HFFc6 (cell line): ENCODE results near the gene UBE2F. TPM values are rescaled to one million over a fixed set of nuclear protein-coding genes. Genes with fewer than 3 reads are reported as not detected.
"Not testable (repeated sequence)": the region's sequence is repeated elsewhere in the genome, so short reads cannot be mapped to it uniquely, and the experiment has no call there.

Experiments used
- DNase-seq: peaks from one replicate; pipeline ENCODE4 v3.0.0-alpha.2; 2018
- H3K27ac Mint-ChIP-seq: 2 replicates; pipeline ENCODE4 v1.8.0; 2020; ENCODE audit warnings: mild to moderate bottlenecking, mixed read lengths
- H3K27me3 Mint-ChIP-seq: 2 replicates; pipeline ENCODE4 v1.8.0; 2021; ENCODE audit warnings: mild to moderate bottlenecking, moderate library complexity, mixed read lengths; ENCODE audit not compliant: insufficient read depth
- H3K36me3 Mint-ChIP-seq: 2 replicates; pipeline ENCODE4 v1.8.0; 2021; ENCODE audit warnings: low read depth, mixed read lengths
- H3K4me1 Mint-ChIP-seq: 2 replicates; pipeline ENCODE4 v1.8.0; 2020; ENCODE audit warnings: low read depth, mixed read lengths
- H3K4me3 Mint-ChIP-seq: 2 replicates; pipeline ENCODE4 v1.8.0; 2020; ENCODE audit warnings: mild to moderate bottlenecking, moderate library complexity, mixed read lengths
- H3K9me3 Mint-ChIP-seq: 2 replicates; pipeline ENCODE4 v1.8.0; 2020; ENCODE audit warnings: mild to moderate bottlenecking, mixed read lengths
- CTCF ChIP-seq: fragments of 200-600 bp; sonication (generic); IDR thresholded peaks from 2 replicates; pipeline ENCODE4 v1.5.0; 2021; ENCODE audit warnings: antibody characterized with exemption, mild to moderate bottlenecking
- total RNA-seq, 6 experiments: library from RNA; stranded (reverse); fragmentation: NEBNext Ultra II Directional; extraction: Animal tissue kit (Norgen Biotek cat#: 25700); gene quantifications; 2 replicates in 1 of 6; 3 replicates in 5 of 6; pipeline ENCODE4 v1.2.3, GENCODE V29; 2021

The UBE2F gene
- total RNA-seq, 6 experiments from 2014 or later, result 48.7 to 54.1 (median 51.5) TPM

DNA sequence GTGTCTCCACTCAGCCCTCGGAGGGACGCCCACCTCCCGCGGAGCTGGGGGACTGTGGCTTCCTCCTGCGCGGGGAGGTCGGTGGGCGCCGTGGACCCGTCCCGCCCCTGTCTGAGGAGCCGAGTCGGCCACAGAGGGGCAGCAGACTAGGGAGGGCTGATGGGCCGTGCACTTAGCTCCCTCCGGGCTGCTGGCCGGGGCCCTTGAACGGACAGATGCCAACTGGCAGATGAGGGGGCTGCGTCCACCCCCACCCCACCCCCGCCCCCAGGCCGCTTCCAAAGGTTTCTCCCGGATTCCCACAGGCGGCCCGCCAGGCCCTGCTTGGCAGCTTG lies 10.4 kb upstream of the UBE2F start:
- no peak overlapping the region for H3K27ac Mint-ChIP-seq
- H3K27me3 Mint-ChIP-seq, result peaks cover 24% of the 10 kb centered on the region
- no peaks in the 10 kb centered on the region for H3K36me3 Mint-ChIP-seq
- no peak; the same call in 1 of the 2 replicates for TF ChIP-seq CTCF
- H3K4me3 Mint-ChIP-seq, result no peak overlapping the region
- peaks cover 7% of the 10 kb centered on the region; the same call in 1 of the 2 replicates for H3K9me3 Mint-ChIP-seq
- no peak for DNase-seq
- H3K4me1 Mint-ChIP-seq, result no peaks in the 10 kb centered on the region

GRCh38 chr2:237961637-237962036 lies 5.2 kb upstream of the UBE2F start:
- Mint-ChIP-seq H3K27ac (no peak overlapping the region), H3K9me3 (peaks cover 27% of the 10 kb centered on the region), H3K36me3 (peaks cover 8% of the 10 kb centered on the region), H3K4me3 (no peak overlapping the region), H3K4me1 (peaks cover 16% of the 10 kb centered on the region), H3K27me3 (peaks cover 8% of the 10 kb centered on the region)
- no peak for DNase-seq
- no peak for TF ChIP-seq CTCF

- no peak for TF ChIP-seq CTCF
- Mint-ChIP-seq H3K4me3 (no peak overlapping the region), H3K27ac (no peak overlapping the region), H3K27me3 (peaks cover 4% of the 10 kb centered on the region), H3K36me3 (peaks cover 8% of the 10 kb centered on the region), H3K4me1 (peaks cover 18% of the 10 kb centered on the region), H3K9me3 (peaks cover 27% of the 10 kb centered on the region)
- DNase-seq, result no peak
Measured at GRCh38 chr2:237962432-237963084, 4.3 kb upstream of the UBE2F start.

GRCh38 chr2:237963490-237963991 lies 3.3 kb upstream of the UBE2F start:
- H3K27ac Mint-ChIP-seq, H3K27me3 Mint-ChIP-seq, H3K36me3 Mint-ChIP-seq, H3K4me3 Mint-ChIP-seq, DNase-seq: not testable (repeated sequence)
- Mint-ChIP-seq H3K9me3 (peaks cover 27% of the 10 kb centered on the region), H3K4me1 (peaks cover 28% of the 10 kb centered on the region)

GRCh38 chr2:237964194-237964577 lies 2.6 kb upstream of the UBE2F start:
- H3K9me3 Mint-ChIP-seq, result peaks cover 27% of the 10 kb centered on the region
- TF ChIP-seq CTCF, result no peak
- no peak overlapping the region for H3K4me3 Mint-ChIP-seq
- no peak for DNase-seq
- peaks cover 34% of the 10 kb centered on the region for H3K4me1 Mint-ChIP-seq
- peaks cover 5% of the 10 kb centered on the region for H3K27me3 Mint-ChIP-seq
- H3K36me3 Mint-ChIP-seq, result peaks cover 8% of the 10 kb centered on the region
- H3K27ac Mint-ChIP-seq, result no peak overlapping the region

DNA sequence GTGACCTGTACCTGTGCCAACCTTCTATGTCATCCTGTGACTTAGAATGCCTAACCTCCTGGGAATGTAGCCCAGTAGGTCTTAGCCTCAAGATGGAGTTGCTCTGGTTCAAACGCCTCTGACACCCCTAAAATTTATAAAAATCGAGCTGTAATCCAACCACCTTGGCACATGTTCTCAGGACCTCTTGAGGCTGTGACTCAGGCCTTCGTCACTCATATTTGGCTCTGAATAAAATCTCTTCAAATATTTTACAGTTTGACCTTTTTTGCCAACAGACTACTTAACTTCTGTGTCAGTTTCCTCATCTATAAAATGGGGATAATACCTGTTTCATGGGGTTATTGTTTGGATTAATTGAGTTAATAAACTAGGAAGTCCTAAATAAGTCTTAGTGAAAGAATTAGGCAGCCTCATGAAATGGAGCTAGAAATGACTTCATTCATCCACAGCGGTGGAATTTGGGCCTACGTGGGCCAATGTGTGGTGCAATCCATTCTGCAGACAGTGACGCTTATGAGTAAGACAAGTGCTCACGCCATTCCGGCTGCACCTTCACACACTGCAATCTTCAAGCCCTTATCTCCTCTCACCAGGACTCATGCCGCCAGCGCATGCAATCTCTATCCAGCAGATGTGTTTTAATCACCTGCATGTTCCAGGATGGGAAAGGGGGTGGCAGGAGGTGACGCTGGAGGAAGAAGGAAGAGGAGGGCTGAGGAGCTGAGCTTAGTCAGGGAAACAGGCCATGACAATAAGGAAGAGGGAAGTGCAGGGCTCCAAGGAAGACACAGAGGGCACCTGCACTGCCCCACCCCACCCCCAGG lies 2.0 kb upstream of the UBE2F start:
- no peak for DNase-seq
- Mint-ChIP-seq H3K27ac (peak overlapping the region; percentile 27; the same call in 1 of the 2 replicates), H3K36me3 (peaks cover 8% of the 10 kb centered on the region), H3K4me3 (peak overlapping the region; percentile 20; the same call in 1 of the 2 replicates), H3K27me3 (peaks cover 5% of the 10 kb centered on the region), H3K4me1 (peaks cover 40% of the 10 kb centered on the region), H3K9me3 (peaks cover 27% of the 10 kb centered on the region)
- no peak for TF ChIP-seq CTCF

GRCh38 chr2:237965844-237966243 lies 970 bp upstream of the UBE2F start:
- H3K27me3 Mint-ChIP-seq, H3K27ac Mint-ChIP-seq, DNase-seq, H3K36me3 Mint-ChIP-seq: not testable (repeated sequence)
- H3K4me1 Mint-ChIP-seq, result peaks cover 48% of the 10 kb centered on the region
- H3K4me3 Mint-ChIP-seq, result peak overlapping the region; percentile 83
- H3K9me3 Mint-ChIP-seq, result peaks cover 25% of the 10 kb centered on the region
